HUES48 (cell line): ENCODE measurements around the gene CIART.

Experiments
- H3K27ac ChIP-seq: one replicate; pipeline ENCODE4 v1.7.0; 2013; ENCODE audit warnings: low read depth, low read length, inconsistent platforms
- H3K27me3 ChIP-seq: 2 replicates; pipeline ENCODE4 v1.6.1; 2013; ENCODE audit warnings: mild to moderate bottlenecking, low read length; ENCODE audit not compliant: control insufficient read depth, insufficient read depth
- H3K36me3 ChIP-seq: 2 replicates; pipeline ENCODE4 v1.6.1; 2013; ENCODE audit warnings: low read length; ENCODE audit not compliant: control insufficient read depth, insufficient read depth
- H3K4me1 ChIP-seq: 2 replicates; pipeline ENCODE4 v1.6.1; 2013; ENCODE audit warnings: mild to moderate bottlenecking, low read length; ENCODE audit not compliant: control insufficient read depth, insufficient read depth
- H3K4me3 ChIP-seq: 2 replicates; pipeline ENCODE4 v1.5.1; 2013; ENCODE audit warnings: mild to moderate bottlenecking, low read depth, low read length
- H3K9ac ChIP-seq: 2 replicates; pipeline ENCODE4 v1.6.1; 2013; ENCODE audit warnings: mild to moderate bottlenecking, low read depth, low read length, moderate library complexity
- H3K9me3 ChIP-seq: 2 replicates; pipeline ENCODE4 v1.6.1; 2013; ENCODE audit warnings: low read length; ENCODE audit not compliant: control insufficient read depth, insufficient read depth

CIART gene

GRCh38 chr1:150262388-150263320 lies 19.7 kb upstream of the CIART start:
- Histone ChIP-seq H3K4me3 (no peak overlapping the region), H3K9me3 (no peaks in the 10 kb centered on the region), H3K27me3 (no peaks in the 10 kb centered on the region), H3K9ac (no peak overlapping the region), H3K27ac (no peak overlapping the region), H3K36me3 (peaks cover 63% of the 10 kb centered on the region), H3K4me1 (peaks cover 15% of the 10 kb centered on the region)

- H3K9ac ChIP-seq = no peak overlapping the region
- H3K36me3 ChIP-seq = peaks cover 63% of the 10 kb centered on the region
- peaks cover 16% of the 10 kb centered on the region for H3K4me1 ChIP-seq
- H3K27me3 ChIP-seq = no peaks in the 10 kb centered on the region
- H3K9me3 ChIP-seq = no peaks in the 10 kb centered on the region
- H3K27ac ChIP-seq = no peak overlapping the region
- no peak overlapping the region for H3K4me3 ChIP-seq
Measured at GRCh38 chr1:150263549-150263948, 18.8 kb upstream of the CIART start.

GRCh38 chr1:150267896-150268295 lies 14.5 kb upstream of the CIART start:
- Histone ChIP-seq H3K9ac (peak overlapping the region; percentile 80; the same call in 1 of the 2 replicates), H3K4me3 (peak overlapping the region; percentile 99), H3K36me3 (peaks cover 44% of the 10 kb centered on the region), H3K4me1 (peaks cover 15% of the 10 kb centered on the region), H3K27ac (no peak overlapping the region), H3K27me3 (no peaks in the 10 kb centered on the region), H3K9me3 (no peaks in the 10 kb centered on the region)

- Histone ChIP-seq H3K27me3 (no peaks in the 10 kb centered on the region), H3K36me3 (peaks cover 40% of the 10 kb centered on the region), H3K9ac (peak overlapping the region; percentile 80), H3K4me1 (peaks cover 19% of the 10 kb centered on the region), H3K27ac (peak overlapping the region; percentile 94), H3K4me3 (peak overlapping the region; percentile 99), H3K9me3 (no peaks in the 10 kb centered on the region)
Measured at GRCh38 chr1:150268340-150268704, 14.0 kb upstream of the CIART start.

GRCh38 chr1:150268705-150269403 lies 13.5 kb upstream of the CIART start, which contains the start of gene APH1A:
APH1A (minus strand) TSS chr1:150269016; CDS start chr1:150268810, 206 bp downstream.
- Histone ChIP-seq H3K27me3 (no peaks in the 10 kb centered on the region), H3K9me3 (no peaks in the 10 kb centered on the region), H3K36me3 (peaks cover 36% of the 10 kb centered on the region), H3K4me1 (peaks cover 20% of the 10 kb centered on the region), H3K4me3 (peak within 1 kb of the TSS; percentile 99), H3K9ac (peak within 1 kb of the TSS; percentile 80), H3K27ac (peak within 1 kb of the TSS; percentile 94)

- Histone ChIP-seq H3K4me3 (peak overlapping the region; percentile 99), H3K9me3 (no peaks in the 10 kb centered on the region), H3K27ac (peak overlapping the region; percentile 94), H3K9ac (peak overlapping the region; percentile 64), H3K4me1 (peaks cover 20% of the 10 kb centered on the region), H3K36me3 (peaks cover 30% of the 10 kb centered on the region), H3K27me3 (no peaks in the 10 kb centered on the region)
Measured at GRCh38 chr1:150269451-150269850, 12.9 kb upstream of the CIART start.

- Histone ChIP-seq H3K27me3 (no peaks in the 10 kb centered on the region), H3K9me3 (no peaks in the 10 kb centered on the region), H3K4me1 (peaks cover 20% of the 10 kb centered on the region), H3K4me3 (no peak overlapping the region), H3K9ac (no peak overlapping the region), H3K36me3 (peaks cover 13% of the 10 kb centered on the region), H3K27ac (no peak overlapping the region)
Measured at GRCh38 chr1:150271291-150271959, 10.9 kb upstream of the CIART start.

GRCh38 chr1:150273311-150273710 lies 9.0 kb upstream of the CIART start:
- Histone ChIP-seq H3K9ac (no peak overlapping the region), H3K36me3 (peaks cover 2% of the 10 kb centered on the region; the same call in 1 of the 2 replicates), H3K4me1 (peaks cover 17% of the 10 kb centered on the region), H3K27me3 (no peaks in the 10 kb centered on the region), H3K4me3 (peak overlapping the region; percentile 48; the same call in 1 of the 2 replicates), H3K27ac (no peak overlapping the region), H3K9me3 (no peaks in the 10 kb centered on the region)

GRCh38 chr1:150280138-150280707 lies 2.1 kb upstream of the CIART start:
- no peak overlapping the region for H3K9ac ChIP-seq
- H3K36me3 ChIP-seq = peaks cover 13% of the 10 kb centered on the region
- H3K4me1 ChIP-seq = peaks cover 12% of the 10 kb centered on the region; the same call in 1 of the 2 replicates
- H3K4me3 ChIP-seq = no peak overlapping the region
- H3K27me3 ChIP-seq = peaks cover 12% of the 10 kb centered on the region; the same call in 1 of the 2 replicates
- no peaks in the 10 kb centered on the region for H3K9me3 ChIP-seq
- H3K27ac ChIP-seq = no peak overlapping the region

GRCh38 chr1:150281221-150281757 lies 1.1 kb upstream of the CIART start:
- peak overlapping the region; percentile 63 for H3K27ac ChIP-seq
- peaks cover 12% of the 10 kb centered on the region; the same call in 1 of the 2 replicates for H3K4me1 ChIP-seq
- peak overlapping the region; percentile 67 for H3K4me3 ChIP-seq
- peaks cover 12% of the 10 kb centered on the region; the same call in 1 of the 2 replicates for H3K27me3 ChIP-seq
- H3K36me3 ChIP-seq = peaks cover 13% of the 10 kb centered on the region
- peak overlapping the region; percentile 84 for H3K9ac ChIP-seq
- H3K9me3 ChIP-seq = no peaks in the 10 kb centered on the region
